ENCODE data around the gene SUN5. TPM values are rescaled to one million over a fixed set of nuclear protein-coding genes. Genes with fewer than 3 reads are reported as not detected.
"Not testable (repeated sequence)": the region's sequence is repeated elsewhere in the genome, so short reads cannot be mapped to it uniquely, and the experiment has no call there.

The SUN5 gene
- total RNA-seq, 1 donor: not detected

DNA sequence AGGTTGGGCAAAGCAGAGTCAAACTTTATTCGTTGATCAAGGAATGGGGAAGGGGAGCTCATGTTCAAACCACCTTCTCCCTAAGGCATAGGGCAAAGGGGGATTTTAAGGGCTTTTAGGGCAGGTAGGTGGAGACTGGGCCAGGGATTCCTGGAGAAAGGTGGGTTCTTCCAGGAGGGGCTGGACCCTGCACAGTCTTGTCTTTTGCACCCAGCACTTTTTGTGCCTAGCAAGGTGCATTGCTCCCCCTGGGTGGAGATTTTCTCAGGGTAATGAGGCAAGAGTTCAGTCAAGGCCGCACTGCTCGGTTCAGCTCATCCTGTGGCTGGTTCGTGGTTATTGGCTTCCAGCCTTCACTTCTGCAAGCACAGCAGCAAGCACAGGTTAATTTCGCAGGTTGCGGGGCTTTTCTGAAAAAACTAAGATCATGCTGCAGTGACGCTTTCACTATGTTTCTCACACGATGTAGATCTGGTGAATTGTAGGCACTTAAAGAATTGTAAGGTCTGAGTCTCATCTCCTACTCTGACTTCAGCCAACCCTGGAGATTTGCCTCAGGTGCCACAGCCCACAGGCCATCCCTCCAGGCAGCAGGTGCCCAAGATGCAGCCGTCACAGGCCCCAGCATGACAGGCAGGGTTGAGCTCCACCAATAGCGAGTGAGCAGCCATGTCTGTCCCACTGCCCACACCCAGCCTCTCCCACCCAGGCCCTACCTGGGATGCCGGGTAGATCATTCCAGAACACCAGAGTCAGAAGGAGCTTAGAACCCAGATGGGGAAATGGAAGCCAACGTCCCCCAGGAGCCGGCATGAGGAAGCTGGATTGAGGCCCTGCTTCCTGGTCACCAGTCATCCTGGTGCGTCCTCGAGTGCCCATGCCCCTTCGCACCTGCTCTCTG, 37.1 kb downstream of the SUN5 start:
- DNase-seq (ENCODE audit: low read depth): no peak
- H3K4me3 ChIP-seq (ENCODE audit: low read depth, low read length): no peak overlapping the region
- TF ChIP-seq, protein P1, sequence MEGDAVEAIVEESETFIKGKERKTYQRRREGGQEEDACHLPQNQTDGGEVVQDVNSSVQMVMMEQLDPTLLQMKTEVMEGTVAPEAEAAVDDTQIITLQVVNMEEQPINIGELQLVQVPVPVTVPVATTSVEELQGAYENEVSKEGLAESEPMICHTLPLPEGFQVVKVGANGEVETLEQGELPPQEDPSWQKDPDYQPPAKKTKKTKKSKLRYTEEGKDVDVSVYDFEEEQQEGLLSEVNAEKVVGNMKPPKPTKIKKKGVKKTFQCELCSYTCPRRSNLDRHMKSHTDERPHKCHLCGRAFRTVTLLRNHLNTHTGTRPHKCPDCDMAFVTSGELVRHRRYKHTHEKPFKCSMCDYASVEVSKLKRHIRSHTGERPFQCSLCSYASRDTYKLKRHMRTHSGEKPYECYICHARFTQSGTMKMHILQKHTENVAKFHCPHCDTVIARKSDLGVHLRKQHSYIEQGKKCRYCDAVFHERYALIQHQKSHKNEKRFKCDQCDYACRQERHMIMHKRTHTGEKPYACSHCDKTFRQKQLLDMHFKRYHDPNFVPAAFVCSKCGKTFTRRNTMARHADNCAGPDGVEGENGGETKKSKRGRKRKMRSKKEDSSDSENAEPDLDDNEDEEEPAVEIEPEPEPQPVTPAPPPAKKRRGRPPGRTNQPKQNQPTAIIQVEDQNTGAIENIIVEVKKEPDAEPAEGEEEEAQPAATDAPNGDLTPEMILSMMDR (IDR thresholded peaks at IDR 0.05; ENCODE audit: insufficient read depth, low read length): no peak

DNA sequence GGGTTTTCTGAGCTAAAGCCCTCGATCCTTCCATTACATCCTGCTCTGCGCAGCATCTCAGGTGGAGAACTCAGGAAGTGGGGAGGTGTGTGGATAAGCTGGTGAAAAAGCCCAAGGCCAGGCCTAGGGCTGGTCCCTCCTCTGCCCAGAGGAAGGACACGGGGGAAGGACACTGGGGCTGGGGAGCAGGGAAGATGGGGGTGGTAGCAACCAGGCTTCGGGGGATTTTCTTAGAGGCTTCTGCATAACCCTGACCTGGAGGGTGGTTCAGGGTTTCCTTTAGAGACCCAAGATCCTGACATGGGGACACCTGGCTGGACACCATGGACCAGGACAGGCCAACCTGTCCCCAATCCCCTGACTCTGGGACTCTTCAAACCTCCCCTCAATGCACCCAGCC, 37.9 kb downstream of the SUN5 start:
- TF ChIP-seq, protein P1 (IDR thresholded peaks at IDR 0.05; ENCODE audit: insufficient read depth, low read length): no peak
- no peak overlapping the region for H3K4me3 ChIP-seq (ENCODE audit: low read depth, low read length)
- DNase-seq (ENCODE audit: low read depth): no peak

DNA sequence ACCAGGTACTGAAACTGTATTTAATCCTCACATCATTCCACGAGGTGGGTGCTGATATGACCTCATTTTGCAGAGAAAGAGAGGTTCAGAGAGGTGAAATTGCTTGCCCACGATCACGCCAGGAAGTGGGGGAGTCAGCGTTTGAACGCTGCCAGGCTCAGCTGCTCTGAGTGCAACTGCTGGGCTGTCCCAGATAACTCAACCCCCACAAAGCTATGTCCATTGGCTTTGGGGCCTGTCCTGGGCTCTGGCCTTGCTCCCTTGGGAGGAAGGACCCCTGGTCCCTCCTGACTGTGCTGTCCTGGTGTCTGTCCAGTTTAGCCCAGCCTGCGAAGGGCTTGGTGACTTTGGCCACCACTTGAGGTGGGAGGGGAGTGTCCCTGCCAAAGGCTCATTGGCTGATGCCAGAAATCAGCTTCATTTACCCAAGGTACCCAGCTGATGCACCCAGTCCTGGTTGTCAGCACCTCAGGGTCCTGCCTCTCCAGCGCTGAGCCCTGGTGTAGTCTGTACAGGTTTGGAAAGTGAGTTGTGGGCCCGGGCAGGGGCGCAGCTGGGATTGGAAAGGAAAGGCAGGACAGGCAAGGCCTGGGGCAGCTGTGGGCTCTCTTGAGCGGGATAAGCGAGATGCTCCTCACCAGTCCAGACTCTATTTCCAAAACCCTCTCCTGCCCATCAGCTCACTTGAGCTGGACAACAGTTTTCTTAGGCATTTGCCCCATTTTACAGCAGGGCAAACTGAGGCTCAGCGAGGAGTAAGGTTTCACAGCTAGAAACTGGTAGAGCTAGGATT, 38.5 kb downstream of the SUN5 start:
- TF ChIP-seq, protein P1 (IDR thresholded peaks at IDR 0.05; ENCODE audit: insufficient read depth, low read length): no peak
- H3K4me3 ChIP-seq (ENCODE audit: low read depth, low read length): no peak overlapping the region
- no peak for DNase-seq (ENCODE audit: low read depth)

DNA sequence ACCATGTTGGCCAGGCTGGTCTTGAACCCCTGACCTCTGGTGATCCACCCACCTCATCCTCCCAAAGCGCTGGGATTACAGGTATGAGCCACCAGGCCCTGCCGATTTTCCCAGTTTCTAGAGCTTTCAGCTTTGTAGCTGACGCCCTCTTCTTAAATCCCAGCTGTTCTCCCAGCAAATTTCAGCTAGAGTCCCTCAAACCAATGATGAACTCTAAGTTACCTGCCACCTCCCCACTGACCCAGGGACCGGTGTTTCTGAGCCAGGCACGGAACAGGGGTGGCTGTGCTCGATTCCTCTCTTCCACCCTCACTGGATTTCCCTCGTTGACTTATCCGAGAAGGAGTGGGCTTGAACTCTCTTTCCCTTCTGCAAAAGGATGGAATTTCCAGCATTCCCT, 39.1 kb downstream of the SUN5 start:
- TF ChIP-seq, protein P1 (IDR thresholded peaks at IDR 0.05; ENCODE audit: insufficient read depth, low read length): no peak
- DNase-seq (ENCODE audit: low read depth): no peak
- no peak overlapping the region for H3K4me3 ChIP-seq (ENCODE audit: low read depth, low read length)

DNA sequence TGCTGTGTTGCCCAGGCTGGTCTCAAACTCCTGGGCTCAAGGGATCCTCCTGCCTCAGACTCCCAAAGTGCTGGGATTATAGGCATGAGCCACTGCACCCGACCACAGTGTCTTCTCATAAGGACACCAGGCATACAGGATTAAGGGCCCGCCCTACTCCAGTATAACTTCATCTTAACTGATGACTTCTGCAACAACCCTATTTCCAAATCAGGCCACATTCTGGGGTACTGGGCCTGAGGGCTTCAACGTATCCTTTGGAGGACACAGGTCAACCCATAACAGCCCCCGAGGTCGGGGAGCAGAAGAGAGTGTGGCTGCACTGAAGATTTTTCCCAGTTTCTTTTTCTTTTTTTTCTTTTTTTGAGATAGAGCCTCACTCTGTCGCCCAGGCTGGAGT, 39.7 kb downstream of the SUN5 start:
- TF ChIP-seq, protein P1 (IDR thresholded peaks at IDR 0.05; ENCODE audit: insufficient read depth, low read length): no peak
- DNase-seq (ENCODE audit: low read depth): no peak
- H3K4me3 ChIP-seq (ENCODE audit: low read depth, low read length): no peak overlapping the region

DNA sequence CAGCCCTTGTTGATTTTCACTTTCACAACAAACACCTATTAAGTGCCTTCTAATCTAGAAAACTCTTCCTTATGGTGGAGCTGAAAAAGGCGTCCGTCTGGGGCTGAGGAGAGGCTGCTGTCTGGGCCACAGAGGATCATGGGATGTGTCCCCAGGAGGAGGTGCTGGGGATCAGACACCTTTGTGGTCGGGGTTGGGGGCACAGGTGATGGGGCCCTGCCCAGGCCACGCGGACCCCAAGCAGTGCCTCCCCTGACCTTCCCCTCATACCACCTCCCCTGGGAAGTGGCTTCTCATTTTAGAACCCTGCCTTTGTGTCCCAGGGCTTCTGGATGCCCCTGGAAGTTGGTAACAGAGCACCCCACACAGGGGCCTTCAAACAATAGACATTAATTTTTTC, 41.1 kb downstream of the SUN5 start:
- TF ChIP-seq, protein P1 (IDR thresholded peaks at IDR 0.05; ENCODE audit: insufficient read depth, low read length): no peak
- no peak for DNase-seq (ENCODE audit: low read depth)
- H3K4me3 ChIP-seq (ENCODE audit: low read depth, low read length): no peak overlapping the region

DNA sequence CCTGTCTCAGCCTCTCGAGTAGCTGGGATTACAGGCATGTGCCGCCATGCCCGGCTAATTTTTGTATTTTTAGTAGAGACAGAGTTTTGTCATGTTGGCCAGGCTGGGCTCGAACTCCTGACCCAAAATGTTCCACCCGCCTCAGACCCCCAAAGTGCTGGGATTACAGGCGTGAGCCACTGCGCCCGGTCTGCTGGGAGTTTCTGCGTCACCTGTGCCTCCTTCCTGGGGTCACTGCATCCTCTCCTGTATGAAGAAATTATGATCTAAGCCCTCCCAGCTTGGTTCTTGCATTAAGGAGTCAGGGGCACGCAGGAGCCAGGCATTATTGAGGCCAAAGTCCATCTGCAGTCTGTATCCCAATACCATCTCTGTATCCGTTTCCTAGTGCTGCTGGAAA, 41.6 kb downstream of the SUN5 start:
- DNase-seq (ENCODE audit: low read depth); H3K4me3 ChIP-seq (ENCODE audit: low read depth, low read length): not testable (repeated sequence)
